Muscle of leg (tissue), 11 donors: ENCODE results near the gene SHISA8. TPM values are rescaled to one million over a fixed set of nuclear protein-coding genes. Genes with fewer than 3 reads are reported as not detected.

ENCODE experiments used
- DNase-seq: peaks from one replicate; pipeline ENCODE4 v3.0.0; 2013
- H3K27ac ChIP-seq: one replicate; pipeline ENCODE4 v1.5.1; 2013; ENCODE audit warnings: mild to moderate bottlenecking, low read length, control low read depth
- H3K27me3 ChIP-seq: one replicate; pipeline ENCODE4 v1.6.1; 2013; ENCODE audit warnings: low read length; ENCODE audit not compliant: control insufficient read depth, insufficient read depth
- H3K36me3 ChIP-seq: one replicate; pipeline ENCODE4 v1.6.1; 2013; ENCODE audit warnings: low read length; ENCODE audit not compliant: control insufficient read depth, insufficient read depth
- H3K4me1 ChIP-seq: one replicate; pipeline ENCODE4 v1.6.1; 2013; ENCODE audit warnings: low read length; ENCODE audit not compliant: control insufficient read depth, insufficient read depth
- H3K4me3 ChIP-seq: one replicate; pipeline ENCODE4 v1.5.1; 2013; ENCODE audit warnings: low read length, control low read depth
- H3K9me3 ChIP-seq: replicated peaks from 2 replicates; pipeline ENCODE4 v1.6.1; 2013; ENCODE audit warnings: low read depth, low read length; ENCODE audit not compliant: control insufficient read depth
- WGBS: methylation state at CpG from one replicate; pipeline ENCODE4 v1.1.5; 2013; ENCODE audit warnings: missing lambda C conversion rate; ENCODE audit not compliant: insufficient coverage; 5-methylcytosine and 5-hydroxymethylcytosine counted together
- polyA plus RNA-seq, 8 donors: library from polyadenylated mRNA; unstranded; fragments of 120-200 nt; gene quantifications; one replicate each; pipeline versions ENCODE4 v1.2.1 to v1.2.3, GENCODE V29; 2013; ENCODE audit warnings: inconsistent platforms in 1 of 8, low replicate concordance in 1 of 8; ENCODE audit not compliant: insufficient read length in 8 of 8, insufficient read depth in 1 of 8
- total RNA-seq: library from RNA; stranded (reverse); fragments of 120-200 nt; gene quantifications from one replicate; pipeline ENCODE4 v1.2.4, GENCODE V29; 2013

Gene SHISA8
- total and polyA plus RNA-seq, 9 donors = 0.09 to 0.39 (median 0.20) TPM; not detected in 1

DNA sequence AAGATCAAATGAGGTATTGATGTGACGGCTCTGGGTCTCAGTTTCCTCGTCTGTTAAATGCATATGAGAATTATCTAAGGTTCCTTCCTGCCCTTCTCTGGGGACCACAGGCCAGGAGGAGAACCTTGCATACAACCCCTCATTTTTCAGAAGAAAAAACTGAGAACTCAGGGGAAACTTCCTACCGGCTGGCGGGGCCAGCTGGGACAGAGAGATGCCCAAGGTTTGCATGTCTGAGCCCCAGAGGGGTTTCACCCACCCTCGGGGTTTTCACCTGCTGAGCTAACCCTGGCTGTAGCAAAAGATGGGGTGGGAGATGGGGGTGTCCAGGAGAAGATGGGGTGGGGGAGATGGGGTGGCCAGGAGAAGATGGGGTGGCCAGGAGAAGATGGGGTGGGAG lies 7.5 kb upstream of the SHISA8 start:
- no peak for DNase-seq
- Histone ChIP-seq H3K36me3 (no peaks in the 10 kb centered on the region), H3K27me3 (peaks cover 67% of the 10 kb centered on the region), H3K4me1 (peaks cover 34% of the 10 kb centered on the region), H3K4me3 (no peak overlapping the region), H3K27ac (no peak overlapping the region), H3K9me3 (no peaks in the 10 kb centered on the region)
- WGBS = 82% methylated on average over 3 of the region's 5 CpGs

DNA sequence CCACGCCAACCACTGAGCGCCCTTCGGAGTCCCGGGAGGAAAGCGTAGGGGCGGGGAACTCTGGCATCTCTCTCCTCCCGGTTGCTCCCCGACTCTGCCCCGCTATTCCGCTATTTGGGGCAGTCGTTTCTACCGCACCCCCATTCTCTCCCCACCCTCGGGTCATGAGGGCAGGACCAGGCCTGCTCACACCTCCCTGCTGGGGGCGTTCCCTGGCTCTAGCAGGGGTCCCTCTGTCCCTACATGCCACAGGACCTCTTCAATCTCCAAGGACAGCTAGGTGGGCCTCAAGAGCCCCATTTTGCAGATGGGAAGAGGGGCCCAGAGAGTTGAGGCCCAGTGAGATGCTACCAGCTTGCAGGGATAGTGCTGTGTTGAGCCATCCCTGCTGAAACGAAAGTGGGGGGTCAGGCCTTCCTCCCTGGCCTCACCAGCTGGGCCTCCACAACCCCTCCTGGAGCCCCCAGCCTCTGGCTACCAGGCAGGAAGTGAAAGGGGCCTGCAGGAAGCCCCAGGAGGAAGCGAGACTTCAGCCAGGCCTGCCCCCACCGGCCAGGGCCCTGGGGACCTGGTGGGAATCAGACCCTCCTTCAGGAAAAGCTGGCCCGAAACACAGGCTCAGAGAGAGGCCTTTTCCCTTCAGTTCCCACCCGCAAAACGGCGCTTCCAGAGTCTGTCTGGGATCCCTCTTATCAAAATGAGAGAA lies 5.5 kb upstream of the SHISA8 start:
- no peaks in the 10 kb centered on the region for H3K36me3 ChIP-seq
- peaks cover 34% of the 10 kb centered on the region for H3K4me1 ChIP-seq
- H3K4me3 ChIP-seq = peak overlapping the region; percentile 38
- WGBS = 20% methylated on average over 15 of the region's 21 CpGs
- no peaks in the 10 kb centered on the region for H3K9me3 ChIP-seq
- no peak overlapping the region for H3K27ac ChIP-seq
- peaks cover 69% of the 10 kb centered on the region for H3K27me3 ChIP-seq
- DNase-seq = peak; percentile 58

DNA sequence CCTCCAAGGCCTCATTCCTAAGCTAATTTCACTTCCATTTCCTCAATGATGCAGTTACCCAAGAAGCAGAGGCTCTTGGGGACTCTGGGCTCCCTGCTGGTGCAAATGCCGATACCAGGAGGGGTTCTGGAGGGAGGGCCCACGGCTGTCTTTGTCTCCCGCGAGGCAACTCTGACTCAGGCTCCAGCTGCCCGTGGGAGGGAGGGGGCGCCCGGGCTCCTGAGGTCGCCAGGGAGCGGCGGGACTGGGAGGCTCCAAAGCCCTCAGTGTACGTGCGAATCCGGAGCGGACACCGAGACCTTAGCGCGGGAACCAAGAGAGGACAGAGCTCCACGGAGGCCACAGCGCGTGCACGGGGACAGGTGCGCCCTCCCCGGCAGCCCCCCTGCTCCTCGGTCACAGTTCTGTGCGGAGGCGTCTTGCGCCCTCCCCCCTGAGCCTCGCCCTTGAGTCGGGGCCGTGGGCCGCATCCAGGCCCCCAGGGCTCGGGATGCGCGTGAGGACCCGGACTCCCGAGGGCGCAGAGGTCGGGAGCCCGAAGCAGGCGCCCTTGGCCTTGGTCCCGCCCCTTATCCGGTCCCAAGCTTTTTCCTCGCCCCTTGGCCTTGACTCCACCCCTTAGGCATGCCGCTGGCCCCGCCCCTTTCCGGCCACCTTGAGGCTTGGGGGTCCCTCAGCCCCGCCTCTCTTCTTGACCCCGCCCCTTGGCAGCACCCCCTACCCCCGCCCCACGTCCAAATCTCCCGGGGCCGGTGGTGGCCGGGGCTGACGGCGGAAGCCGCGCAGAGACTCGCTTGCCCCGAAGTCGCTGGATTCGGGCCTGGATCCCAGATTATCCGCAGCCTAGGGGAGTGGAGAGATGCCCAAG lies 4.7 kb upstream of the SHISA8 start:
- peak; percentile 68 for DNase-seq
- H3K27me3 ChIP-seq = peaks cover 68% of the 10 kb centered on the region
- no peaks in the 10 kb centered on the region for H3K9me3 ChIP-seq
- H3K4me1 ChIP-seq = peaks cover 38% of the 10 kb centered on the region
- H3K36me3 ChIP-seq = no peaks in the 10 kb centered on the region
- H3K4me3 ChIP-seq = peak overlapping the region; percentile 38
- no peak overlapping the region for H3K27ac ChIP-seq
- 1% methylated on average over 59 of the region's 62 CpGs for WGBS

DNA sequence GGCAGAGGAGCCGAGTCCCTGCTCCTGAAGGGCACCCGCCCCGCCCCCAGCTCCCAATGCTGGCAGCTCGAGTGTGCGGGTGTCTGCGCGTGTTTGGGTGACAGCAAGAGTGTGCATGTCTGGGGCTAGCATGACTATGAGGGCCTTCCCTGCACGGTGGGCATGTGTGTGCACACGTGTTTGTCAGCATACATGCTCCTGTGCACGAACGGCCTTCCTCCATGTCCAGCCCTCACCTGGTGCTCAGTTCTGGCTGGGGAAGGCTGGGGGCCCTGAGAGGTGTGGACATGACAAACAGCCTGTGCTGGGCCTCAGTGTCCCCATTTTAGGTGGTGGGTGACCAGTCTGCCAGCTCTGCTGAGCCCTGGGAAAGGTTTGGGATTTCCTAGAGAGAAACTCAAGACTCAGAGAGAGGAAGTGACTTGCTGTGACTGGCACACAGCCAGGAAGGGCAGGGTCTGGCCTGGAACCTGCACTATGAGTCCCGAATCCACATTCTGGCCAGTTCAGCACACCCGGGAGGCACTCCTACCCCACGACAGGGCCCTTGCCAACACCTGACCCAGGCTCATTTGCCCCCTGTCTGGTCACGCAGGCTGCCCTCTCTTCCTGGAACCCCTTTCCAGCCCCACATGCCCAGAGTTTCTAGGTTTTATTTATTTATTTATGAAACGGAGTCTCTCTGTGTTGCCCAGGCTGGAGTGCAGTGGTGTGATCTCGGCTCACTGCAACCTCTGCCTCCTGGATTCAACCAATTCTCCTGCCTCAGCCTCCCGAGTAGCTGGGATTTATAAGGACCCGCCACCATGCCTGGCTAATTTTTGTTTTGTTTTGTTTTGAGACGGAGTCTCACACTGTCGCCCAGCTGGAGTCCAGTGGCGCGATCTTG lies 3.3 kb upstream of the SHISA8 start:
- 48% methylated on average over 15 of the region's 23 CpGs for WGBS
- Histone ChIP-seq H3K36me3 (no peaks in the 10 kb centered on the region), H3K27me3 (peaks cover 75% of the 10 kb centered on the region), H3K27ac (no peak overlapping the region), H3K4me3 (no peak overlapping the region), H3K4me1 (peaks cover 38% of the 10 kb centered on the region), H3K9me3 (no peaks in the 10 kb centered on the region)
- peak; percentile 77 for DNase-seq

DNA sequence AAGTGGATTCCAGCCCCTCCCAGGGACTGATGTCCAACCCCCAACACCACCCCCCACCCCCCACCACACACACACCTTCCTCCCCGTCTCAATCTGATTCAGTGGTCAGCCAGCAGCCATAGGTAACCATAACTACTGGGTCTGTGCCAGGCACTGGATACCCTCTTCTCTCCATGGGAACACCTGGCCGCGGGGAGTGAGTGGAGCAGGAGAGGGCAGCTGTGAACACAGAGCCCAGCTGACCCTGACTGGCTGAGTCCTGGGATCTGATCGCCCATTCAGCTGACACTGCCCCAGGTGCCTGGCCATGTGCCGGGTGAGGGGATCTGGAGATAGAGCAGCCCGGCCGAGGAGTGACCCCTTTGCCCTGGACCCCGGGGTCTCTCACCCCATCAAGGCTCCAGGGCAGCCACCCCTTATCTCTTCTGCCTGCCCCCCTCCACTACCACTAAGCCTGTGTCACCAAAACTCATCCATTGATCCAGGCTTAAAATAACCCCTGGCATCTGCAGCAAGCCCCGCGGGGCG lies 2.6 kb upstream of the SHISA8 start:
- WGBS = 66% methylated on average over 6 of the region's 11 CpGs
- Histone ChIP-seq H3K36me3 (no peaks in the 10 kb centered on the region), H3K27me3 (peaks cover 79% of the 10 kb centered on the region), H3K9me3 (no peaks in the 10 kb centered on the region), H3K27ac (no peak overlapping the region), H3K4me1 (peaks cover 38% of the 10 kb centered on the region), H3K4me3 (no peak overlapping the region)
- no peak for DNase-seq

DNA sequence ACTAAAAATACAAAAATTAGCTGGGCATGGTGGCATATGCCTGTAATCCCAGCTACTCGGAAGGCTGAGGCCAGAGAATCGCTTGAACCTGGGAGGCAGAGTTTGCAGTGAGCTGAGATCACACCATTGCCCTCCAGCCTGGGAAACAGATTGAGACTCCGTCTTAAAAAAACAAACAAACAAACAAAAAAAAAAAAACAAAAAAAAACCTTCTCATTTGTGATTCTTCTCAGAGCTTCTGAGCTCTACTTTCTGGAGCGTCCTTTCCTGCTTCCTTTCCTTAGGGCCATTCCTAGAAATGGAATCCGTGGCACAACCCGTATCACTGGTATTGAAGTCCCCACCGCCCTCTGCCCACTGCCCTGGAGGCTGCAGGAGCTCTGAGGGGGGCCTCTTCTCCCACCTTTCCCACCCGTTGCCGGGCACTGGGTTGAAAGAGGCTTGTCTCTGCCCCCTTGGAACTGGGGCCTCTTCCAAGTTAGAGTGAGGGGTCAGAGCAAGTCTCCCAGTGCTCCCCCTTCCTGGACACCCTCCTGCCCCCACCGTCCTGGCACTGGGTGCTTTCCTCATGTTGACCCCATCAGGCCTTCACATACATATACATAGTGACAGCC lies 2.0 kb upstream of the SHISA8 start:
- H3K4me1 ChIP-seq = peaks cover 38% of the 10 kb centered on the region
- H3K27me3 ChIP-seq = peaks cover 85% of the 10 kb centered on the region
- DNase-seq = no peak

DNA sequence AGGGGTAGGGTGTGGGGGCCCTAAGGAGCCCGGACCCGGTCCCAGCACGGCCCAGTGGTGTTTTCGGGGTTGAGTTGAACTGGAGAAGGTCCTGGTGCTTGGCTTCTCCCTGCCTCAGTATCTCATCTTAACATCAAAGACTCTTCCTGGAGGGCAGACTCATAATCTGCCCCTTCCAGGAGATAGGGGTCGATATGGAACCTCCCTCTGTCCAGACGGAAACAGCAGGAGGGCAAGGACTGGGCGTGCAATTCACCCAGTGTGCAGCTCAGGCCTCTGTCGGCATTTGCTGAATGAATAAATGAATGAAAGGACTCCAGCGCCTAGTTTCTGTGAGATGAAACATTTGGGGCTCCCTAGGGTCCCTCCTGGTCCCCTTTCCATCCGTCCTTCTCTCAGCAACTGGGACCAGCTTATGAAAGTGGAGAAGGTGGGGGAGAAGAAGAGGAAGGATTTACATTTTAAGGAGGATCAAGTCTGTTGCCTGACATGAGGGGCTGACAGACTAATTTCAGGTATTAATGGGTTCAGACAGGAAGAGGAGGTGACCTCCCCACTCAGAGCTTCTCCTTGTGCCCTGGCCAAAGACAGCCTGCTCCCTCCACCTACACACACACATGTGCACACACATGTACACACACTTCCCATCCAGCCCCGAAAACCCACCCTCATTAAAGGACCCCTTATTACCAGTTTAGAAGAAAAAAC lies 1.1 kb upstream of the SHISA8 start:
- Histone ChIP-seq H3K4me3 (no peak overlapping the region), H3K27me3 (peaks cover 93% of the 10 kb centered on the region), H3K4me1 (peaks cover 43% of the 10 kb centered on the region), H3K9me3 (no peaks in the 10 kb centered on the region), H3K36me3 (no peaks in the 10 kb centered on the region), H3K27ac (no peak overlapping the region)
- no peak for DNase-seq
- 8% methylated on average over 3 of the region's 11 CpGs for WGBS

More for the DNA sequence above, 2.0 kb upstream of the SHISA8 start:
- no peak overlapping the region for H3K27ac ChIP-seq
- H3K4me3 ChIP-seq = no peak overlapping the region
- 23% methylated on average over 7 of the region's 10 CpGs for WGBS
- no peaks in the 10 kb centered on the region for H3K9me3 ChIP-seq
- H3K36me3 ChIP-seq = no peaks in the 10 kb centered on the region

DNA sequence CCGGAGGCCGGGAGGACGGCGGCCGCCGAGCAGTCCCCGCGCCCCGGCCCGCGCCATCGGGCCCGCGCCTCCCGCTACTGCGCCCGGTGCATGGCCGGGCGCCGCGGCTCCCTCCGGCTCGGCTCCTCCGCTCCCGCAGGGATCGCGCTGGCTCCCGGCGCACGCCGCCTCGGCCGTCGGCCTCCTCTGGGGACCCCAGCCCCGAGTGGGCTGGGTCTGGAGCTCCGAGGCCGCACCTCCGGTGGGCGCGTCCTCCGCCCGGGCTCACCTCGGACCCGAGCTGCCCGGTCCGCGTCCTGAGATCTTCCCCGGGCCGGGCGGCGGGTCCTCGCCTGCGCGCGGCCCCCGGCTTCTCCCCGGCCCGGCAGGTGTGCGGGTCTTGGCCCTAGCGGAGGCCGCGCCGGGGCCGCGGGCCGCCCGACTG lies 251 bp downstream of the SHISA8 start:
- Histone ChIP-seq H3K9me3 (no peaks in the 10 kb centered on the region), H3K36me3 (no peaks in the 10 kb centered on the region), H3K4me3 (no peak overlapping the region), H3K4me1 (peaks cover 37% of the 10 kb centered on the region), H3K27me3 (peaks cover 91% of the 10 kb centered on the region), H3K27ac (no peak overlapping the region)
- no peak for DNase-seq
- under 1% methylated on average over 65 of the region's 67 CpGs for WGBS
